ENCODE data around the gene COL18A1.

Gene COL18A1

GRCh38 chr21:45404730-45405270 lies at the start of gene COL18A1:
COL18A1 (plus strand) TSS chr21:45405165; CDS start chr21:45405231, 66 bp downstream.
- Histone ChIP-seq H3K9ac (ENCODE audit: low read length) (peak within 1 kb of the TSS; percentile 64), H3K4me3 (ENCODE audit: low read length) (peak within 1 kb of the TSS; percentile 73), H3K4me1 (ENCODE audit: control insufficient read depth, insufficient read depth, low read length) (peaks cover 25% of the 10 kb centered on the region), H3K27me3 (replicated peaks; ENCODE audit: control insufficient read depth, insufficient read depth, low read length) (no peaks in the 10 kb centered on the region), H3K36me3 (ENCODE audit: control insufficient read depth, insufficient read depth, low read length, severe bottlenecking) (no peaks in the 10 kb centered on the region), H3K9me3 (ENCODE audit: control insufficient read depth, low read length) (peaks cover 11% of the 10 kb centered on the region)
- DNase-seq (ENCODE audit: low read depth) = peak; percentile 79

- Histone ChIP-seq H3K9ac (ENCODE audit: low read length) (no peak overlapping the region), H3K36me3 (ENCODE audit: control insufficient read depth, insufficient read depth, low read length, severe bottlenecking) (no peaks in the 10 kb centered on the region), H3K9me3 (ENCODE audit: control insufficient read depth, low read length) (no peaks in the 10 kb centered on the region), H3K4me1 (ENCODE audit: control insufficient read depth, insufficient read depth, low read length) (peaks cover 12% of the 10 kb centered on the region), H3K27me3 (replicated peaks; ENCODE audit: control insufficient read depth, insufficient read depth, low read length) (no peaks in the 10 kb centered on the region), H3K4me3 (ENCODE audit: low read length) (no peak overlapping the region)
- no peak for DNase-seq (ENCODE audit: low read depth)
These were observed 49.4 kb upstream of the COL18A1 start for GRCh38 chr21:45355573-45355972.

- Histone ChIP-seq H3K9ac (ENCODE audit: low read length) (no peak overlapping the region), H3K4me1 (ENCODE audit: control insufficient read depth, insufficient read depth, low read length) (peaks cover 12% of the 10 kb centered on the region), H3K9me3 (ENCODE audit: control insufficient read depth, low read length) (no peaks in the 10 kb centered on the region), H3K4me3 (ENCODE audit: low read length) (no peak overlapping the region), H3K36me3 (ENCODE audit: control insufficient read depth, insufficient read depth, low read length, severe bottlenecking) (no peaks in the 10 kb centered on the region), H3K27me3 (replicated peaks; ENCODE audit: control insufficient read depth, insufficient read depth, low read length) (no peaks in the 10 kb centered on the region)
- no peak for DNase-seq (ENCODE audit: low read depth)
These were observed 48.7 kb upstream of the COL18A1 start for GRCh38 chr21:45356251-45356650.

DNA sequence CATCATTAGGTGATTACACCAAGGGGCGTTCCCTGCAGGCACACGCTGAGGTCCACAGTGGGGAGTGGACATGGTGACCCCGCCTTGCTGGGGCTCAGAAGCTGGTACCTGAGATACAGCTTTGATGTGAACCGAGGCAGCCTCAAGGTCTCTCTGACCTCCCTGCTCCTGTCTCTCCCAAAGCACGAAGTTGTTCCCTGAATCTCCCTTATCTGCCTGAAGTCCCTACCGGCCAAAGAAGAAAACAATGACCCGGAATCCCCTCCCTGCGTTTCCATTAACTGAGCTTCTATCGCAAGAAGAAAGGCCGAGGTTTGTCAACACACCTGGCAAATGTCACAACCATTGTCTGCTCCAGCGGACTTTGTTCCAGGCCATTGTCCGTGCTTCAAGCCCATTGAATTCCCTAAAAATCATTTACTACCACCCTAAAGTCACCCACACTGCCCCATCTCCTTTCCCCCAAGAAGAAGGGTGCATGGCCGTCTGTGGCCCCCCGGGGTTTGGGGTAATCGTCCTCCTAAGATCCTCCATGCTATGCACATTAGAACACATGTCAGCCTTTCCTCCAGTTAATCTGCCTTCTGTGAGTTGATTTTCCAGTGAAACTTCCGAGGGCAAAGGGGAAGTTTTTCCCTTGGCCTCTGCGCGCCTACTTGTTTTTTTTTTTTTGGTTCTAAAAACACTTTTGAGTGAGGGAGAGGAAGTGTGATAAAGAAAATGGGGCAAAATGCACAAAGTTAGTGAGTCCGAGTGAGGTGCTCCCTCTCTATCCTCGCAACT lies 48.1 kb upstream of the COL18A1 start:
- H3K4me3 ChIP-seq (ENCODE audit: low read length) = no peak overlapping the region
- no peak for DNase-seq (ENCODE audit: low read depth)
- no peaks in the 10 kb centered on the region for H3K27me3 ChIP-seq (replicated peaks; ENCODE audit: control insufficient read depth, insufficient read depth, low read length)
- H3K4me1 ChIP-seq (ENCODE audit: control insufficient read depth, insufficient read depth, low read length) = peaks cover 12% of the 10 kb centered on the region
- peak overlapping the region; percentile 52 for H3K9ac ChIP-seq (ENCODE audit: low read length)
- no peaks in the 10 kb centered on the region for H3K9me3 ChIP-seq (ENCODE audit: control insufficient read depth, low read length)
- H3K36me3 ChIP-seq (ENCODE audit: control insufficient read depth, insufficient read depth, low read length, severe bottlenecking) = no peaks in the 10 kb centered on the region

GRCh38 chr21:45357436-45358260 lies 47.3 kb upstream of the COL18A1 start:
- no peaks in the 10 kb centered on the region for H3K36me3 ChIP-seq (ENCODE audit: control insufficient read depth, insufficient read depth, low read length, severe bottlenecking)
- H3K4me1 ChIP-seq (ENCODE audit: control insufficient read depth, insufficient read depth, low read length) = peaks cover 12% of the 10 kb centered on the region
- DNase-seq (ENCODE audit: low read depth) = no peak
- peak overlapping the region; percentile 52 for H3K9ac ChIP-seq (ENCODE audit: low read length)
- no peak overlapping the region for H3K4me3 ChIP-seq (ENCODE audit: low read length)
- no peaks in the 10 kb centered on the region for H3K9me3 ChIP-seq (ENCODE audit: control insufficient read depth, low read length)
- H3K27me3 ChIP-seq (replicated peaks; ENCODE audit: control insufficient read depth, insufficient read depth, low read length) = no peaks in the 10 kb centered on the region

- Histone ChIP-seq H3K36me3 (ENCODE audit: control insufficient read depth, insufficient read depth, low read length, severe bottlenecking) (no peaks in the 10 kb centered on the region), H3K4me3 (ENCODE audit: low read length) (no peak overlapping the region), H3K9me3 (ENCODE audit: control insufficient read depth, low read length) (no peaks in the 10 kb centered on the region), H3K9ac (ENCODE audit: low read length) (no peak overlapping the region), H3K27me3 (replicated peaks; ENCODE audit: control insufficient read depth, insufficient read depth, low read length) (no peaks in the 10 kb centered on the region), H3K4me1 (ENCODE audit: control insufficient read depth, insufficient read depth, low read length) (peaks cover 12% of the 10 kb centered on the region)
- DNase-seq (ENCODE audit: low read depth) = no peak
These were observed 46.7 kb upstream of the COL18A1 start for GRCh38 chr21:45358261-45358670.

- no peak overlapping the region for H3K4me3 ChIP-seq (ENCODE audit: low read length)
- H3K4me1 ChIP-seq (ENCODE audit: control insufficient read depth, insufficient read depth, low read length) = peaks cover 15% of the 10 kb centered on the region
- no peak for DNase-seq (ENCODE audit: low read depth)
- no peaks in the 10 kb centered on the region for H3K9me3 ChIP-seq (ENCODE audit: control insufficient read depth, low read length)
- H3K9ac ChIP-seq (ENCODE audit: low read length) = no peak overlapping the region
- no peaks in the 10 kb centered on the region for H3K27me3 ChIP-seq (replicated peaks; ENCODE audit: control insufficient read depth, insufficient read depth, low read length)
- no peaks in the 10 kb centered on the region for H3K36me3 ChIP-seq (ENCODE audit: control insufficient read depth, insufficient read depth, low read length, severe bottlenecking)
These were observed 46.2 kb upstream of the COL18A1 start for GRCh38 chr21:45358711-45359310.

- Histone ChIP-seq H3K9ac (ENCODE audit: low read length) (no peak overlapping the region), H3K4me1 (ENCODE audit: control insufficient read depth, insufficient read depth, low read length) (peaks cover 20% of the 10 kb centered on the region)
- DNase-seq (ENCODE audit: low read depth) = no peak
These were observed 45.3 kb upstream of the COL18A1 start for GRCh38 chr21:45359451-45360217.

DNA sequence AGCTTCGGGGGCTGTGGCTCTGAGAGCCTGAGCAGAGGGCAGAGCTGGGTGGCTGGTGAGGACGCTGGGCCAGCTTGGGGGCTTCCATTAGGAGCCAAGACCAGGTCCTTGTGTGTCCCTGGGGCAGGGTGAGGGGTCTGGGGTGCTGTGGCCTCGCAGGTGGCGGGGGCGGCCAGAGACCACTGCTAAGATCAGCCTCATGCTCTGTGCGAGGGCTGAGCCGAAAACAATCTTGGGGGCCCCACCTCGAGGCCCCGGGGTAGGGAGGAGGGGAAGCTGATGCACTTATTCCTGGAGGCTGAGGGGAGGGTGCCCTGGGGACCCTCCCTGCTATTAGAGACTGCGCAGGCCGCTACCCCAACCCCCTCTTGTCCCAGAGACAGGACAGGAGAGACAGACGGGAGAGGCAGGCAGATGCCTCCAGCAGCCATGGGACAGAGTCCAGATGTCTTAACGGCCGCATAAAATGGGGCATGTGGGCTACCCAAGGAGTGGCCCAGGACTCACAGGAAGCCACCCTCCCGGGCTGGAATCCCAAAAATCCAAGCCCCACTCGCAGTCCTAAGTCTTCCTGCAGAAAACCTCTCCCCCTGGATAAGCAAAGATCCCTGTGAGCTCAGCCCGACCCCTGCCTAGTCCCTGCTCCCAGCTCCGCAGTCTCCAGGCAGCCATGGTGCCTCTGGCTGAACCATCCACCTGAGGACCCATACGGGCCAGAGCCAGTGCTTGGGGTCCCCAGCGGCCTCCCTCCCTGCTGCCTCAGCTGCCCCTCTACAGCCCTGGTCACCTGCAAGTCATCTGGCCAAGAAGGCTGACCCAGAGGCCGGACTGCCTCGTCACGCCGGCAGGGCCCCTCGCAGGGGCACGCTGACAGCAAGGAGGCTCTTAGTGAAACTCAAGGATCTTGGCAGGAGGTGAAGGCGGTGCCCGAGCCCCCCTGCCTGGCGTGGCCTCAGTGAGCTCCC lies 43.6 kb upstream of the COL18A1 start:
- Histone ChIP-seq H3K4me1 (ENCODE audit: control insufficient read depth, insufficient read depth, low read length) (peaks cover 32% of the 10 kb centered on the region), H3K4me3 (ENCODE audit: low read length) (no peak overlapping the region), H3K9ac (ENCODE audit: low read length) (no peak overlapping the region), H3K27me3 (replicated peaks; ENCODE audit: control insufficient read depth, insufficient read depth, low read length) (no peaks in the 10 kb centered on the region), H3K9me3 (ENCODE audit: control insufficient read depth, low read length) (no peaks in the 10 kb centered on the region), H3K36me3 (ENCODE audit: control insufficient read depth, insufficient read depth, low read length, severe bottlenecking) (no peaks in the 10 kb centered on the region)
- DNase-seq (ENCODE audit: low read depth) = no peak

More at GRCh38 chr21:45359451-45360217, 45.3 kb upstream of the COL18A1 start:
- Histone ChIP-seq H3K4me3 (ENCODE audit: low read length) (no peak overlapping the region), H3K9me3 (ENCODE audit: control insufficient read depth, low read length) (no peaks in the 10 kb centered on the region), H3K27me3 (replicated peaks; ENCODE audit: control insufficient read depth, insufficient read depth, low read length) (no peaks in the 10 kb centered on the region), H3K36me3 (ENCODE audit: control insufficient read depth, insufficient read depth, low read length, severe bottlenecking) (no peaks in the 10 kb centered on the region)

All from adipocyte (in vitro differentiated cells).